MM.1S (cell line): ENCODE results near the gene HKDC1.

ENCODE experiments used
- CTCF ChIP-seq: fragments of 300-600 bp; sonication (generic); IDR thresholded peaks from 2 replicates; pipeline ENCODE4 v1.5.1; 2016; ENCODE audit warnings: antibody characterized with exemption, low read length, mixed read lengths
- EZH2 ChIP-seq: fragments of 300-600 bp; sonication (generic); optimal IDR thresholded peaks from 2 replicates; pipeline ENCODE3; 2017; ENCODE audit warnings: low read depth, mild to moderate bottlenecking, antibody characterized with exemption, low read length, mixed read lengths
- EZH2phosphoT487 ChIP-seq: fragments of 300-600 bp; sonication (generic); IDR thresholded peaks from 2 replicates; pipeline ENCODE4 v1.6.1; 2018; ENCODE audit warnings: antibody characterized with exemption, low read length

GRCh38 chr10:69217119-69217754, 2.9 kb upstream of the HKDC1 start:
- no peak for TF ChIP-seq CTCF
- no peak for TF ChIP-seq EZH2
- no peak for TF ChIP-seq EZH2phosphoT487
